Lung microvascular endothelial cell (primary cell): ENCODE measurements around the gene SMIM20. TPM values are rescaled to one million over a fixed set of nuclear protein-coding genes. Genes with fewer than 3 reads are reported as not detected.

ENCODE experiments used
- DNase-seq, 2 donors: peaks; one replicate each; pipeline versions ENCODE4 v3.0.0 to v3.0.0-alpha.2; 2010; ENCODE audit warnings: low read depth in 2 of 2
- total RNA-seq: library from RNA; depleted of rRNA; stranded (reverse); fragments of >200 nt; gene quantifications from 2 replicates; pipeline ENCODE4 v1.2.1, GENCODE V29; 2014

Gene SMIM20
- total RNA-seq, 1 donor from 2014 or later: 8.9 TPM

- DNase-seq: no peak
Observed at GRCh38 chr4:25926462-25926861, 12.4 kb downstream of the SMIM20 start.

- DNase-seq: no peak
Observed at GRCh38 chr4:25927361-25928195, 13.6 kb downstream of the SMIM20 start.

GRCh38 chr4:25928379-25929297 lies 14.6 kb downstream of the SMIM20 start:
- DNase-seq: peak in 1 of 2 donors; percentile 53

- no peak for DNase-seq
Observed at GRCh38 chr4:25929298-25929686, 15.3 kb downstream of the SMIM20 start.

GRCh38 chr4:25930731-25931354 lies 16.8 kb downstream of the SMIM20 start:
- no peak for DNase-seq

- DNase-seq: no peak
Observed at GRCh38 chr4:25936696-25937095, 22.7 kb downstream of the SMIM20 start.

GRCh38 chr4:25937801-25938200 lies 23.8 kb downstream of the SMIM20 start:
- no peak for DNase-seq

- DNase-seq: no peak
Observed at GRCh38 chr4:25938366-25938765, 24.3 kb downstream of the SMIM20 start.

GRCh38 chr4:25938787-25939186 lies 24.8 kb downstream of the SMIM20 start:
- no peak for DNase-seq

- DNase-seq: no peak
Observed at GRCh38 chr4:25939330-25939729, 25.3 kb downstream of the SMIM20 start.

- no peak for DNase-seq
Observed at GRCh38 chr4:25941457-25942221, 27.6 kb downstream of the SMIM20 start.

GRCh38 chr4:25943312-25943711 lies 29.3 kb downstream of the SMIM20 start:
- DNase-seq: no peak

- no peak for DNase-seq
Observed at GRCh38 chr4:25943805-25944204, 29.8 kb downstream of the SMIM20 start.

GRCh38 chr4:25948051-25948450 lies 34.0 kb downstream of the SMIM20 start:
- DNase-seq: no peak

- no peak for DNase-seq
Observed at GRCh38 chr4:25949173-25949748, 35.2 kb downstream of the SMIM20 start.

- DNase-seq: no peak
Observed at GRCh38 chr4:25949994-25950393, 36.0 kb downstream of the SMIM20 start.

GRCh38 chr4:25950461-25951389 lies 36.7 kb downstream of the SMIM20 start:
- peak; percentile 8 to 45 for DNase-seq

- DNase-seq: no peak
Observed at GRCh38 chr4:25951390-25951952, 37.5 kb downstream of the SMIM20 start.

GRCh38 chr4:25953740-25954139 lies 39.7 kb downstream of the SMIM20 start:
- no peak for DNase-seq
